BE2C (cell line): ENCODE measurements around the gene HK3. TPM values are rescaled to one million over a fixed set of nuclear protein-coding genes. Genes with fewer than 3 reads are reported as not detected.

Experiments used
- DNase-seq: peaks from one replicate; pipeline ENCODE4 v3.0.0-alpha.2; 2020
- H3K27me3 ChIP-seq: fragments of 250-450 bp; sonication (Bioruptor Pico); 2 replicates; pipeline ENCODE4 v1.5.1; 2020; ENCODE audit warnings: mild to moderate bottlenecking
- H3K36me3 ChIP-seq: fragments of 250-450 bp; sonication (Bioruptor Pico); 2 replicates; pipeline ENCODE4 v1.5.1; 2020; ENCODE audit warnings: mild to moderate bottlenecking
- H3K4me1 ChIP-seq: fragments of 250-450 bp; sonication (Bioruptor Pico); 2 replicates; pipeline ENCODE4 v1.5.1; 2020
- H3K4me3 ChIP-seq: 2 replicates; pipeline ENCODE4 v1.5.1; 2011; ENCODE audit warnings: low read depth, low read length
- H3K9me3 ChIP-seq: fragments of 250-450 bp; sonication (Bioruptor Pico); 2 replicates; pipeline ENCODE4 v1.5.1; 2020
- CTCF ChIP-seq: IDR thresholded peaks from 2 replicates; pipeline ENCODE4 v1.5.1; 2012; ENCODE audit warnings: mild to moderate bottlenecking, low read depth, low read length
- polyA plus RNA-seq: library from polyadenylated mRNA; unstranded; fragments of >200 nt; gene quantifications from one replicate; pipeline ENCODE4 v1.2.1, GENCODE V29; 2012; ENCODE audit warnings: low read depth, missing spikeins; ENCODE audit not compliant: insufficient read length, insufficient read depth

HK3 gene
- polyA plus RNA-seq, result 1.2 TPM

GRCh38 chr5:176899296-176899891, at the start of gene HK3:
Gene HK3, minus strand, starts transcription at chr5:176899346. Its CDS starts 3,187 bp downstream, at chr5:176896159.
- Histone ChIP-seq H3K36me3 (peaks cover 18% of the 10 kb centered on the region), H3K9me3 (no peaks in the 10 kb centered on the region), H3K4me3 (no peak within 1 kb of the TSS), H3K4me1 (no peaks in the 10 kb centered on the region), H3K27me3 (no peaks in the 10 kb centered on the region)
- DNase-seq, result no peak
- no peak for TF ChIP-seq CTCF

- no peak for TF ChIP-seq CTCF
- Histone ChIP-seq H3K27me3 (no peaks in the 10 kb centered on the region), H3K36me3 (peaks cover 46% of the 10 kb centered on the region), H3K9me3 (no peaks in the 10 kb centered on the region), H3K4me1 (peaks cover 2% of the 10 kb centered on the region; the same call in 1 of the 2 replicates), H3K4me3 (no peak overlapping the region)
- DNase-seq, result no peak
These were observed 49.3 kb upstream of the HK3 start for GRCh38 chr5:176948458-176948857.

GRCh38 chr5:176947847-176948246, 48.7 kb upstream of the HK3 start:
- DNase-seq, result no peak
- Histone ChIP-seq H3K4me1 (peaks cover 2% of the 10 kb centered on the region; the same call in 1 of the 2 replicates), H3K4me3 (no peak overlapping the region), H3K9me3 (no peaks in the 10 kb centered on the region), H3K27me3 (no peaks in the 10 kb centered on the region), H3K36me3 (peaks cover 51% of the 10 kb centered on the region)
- no peak for TF ChIP-seq CTCF

- Histone ChIP-seq H3K36me3 (peaks cover 64% of the 10 kb centered on the region), H3K27me3 (no peaks in the 10 kb centered on the region), H3K4me3 (no peak overlapping the region), H3K9me3 (no peaks in the 10 kb centered on the region), H3K4me1 (peaks cover 2% of the 10 kb centered on the region; the same call in 1 of the 2 replicates)
- no peak for TF ChIP-seq CTCF
- no peak for DNase-seq
These were observed 45.1 kb upstream of the HK3 start for GRCh38 chr5:176944268-176944667.

GRCh38 chr5:176943816-176944215, 44.7 kb upstream of the HK3 start:
- no peaks in the 10 kb centered on the region for H3K27me3 ChIP-seq
- DNase-seq, result no peak
- TF ChIP-seq CTCF, result no peak
- no peak overlapping the region for H3K4me3 ChIP-seq
- no peaks in the 10 kb centered on the region for H3K9me3 ChIP-seq
- peaks cover 2% of the 10 kb centered on the region; the same call in 1 of the 2 replicates for H3K4me1 ChIP-seq
- H3K36me3 ChIP-seq, result peaks cover 63% of the 10 kb centered on the region

GRCh38 chr5:176941951-176942350, 42.8 kb upstream of the HK3 start:
- Histone ChIP-seq H3K4me3 (no peak overlapping the region), H3K27me3 (no peaks in the 10 kb centered on the region), H3K4me1 (no peaks in the 10 kb centered on the region), H3K36me3 (peaks cover 48% of the 10 kb centered on the region), H3K9me3 (no peaks in the 10 kb centered on the region)
- no peak for DNase-seq
- TF ChIP-seq CTCF, result no peak
